ENCODE results near the gene OOEP. TPM values are rescaled to one million over a fixed set of nuclear protein-coding genes. Genes with fewer than 3 reads are reported as not detected.
"Not testable (repeated sequence)": the region's sequence is repeated elsewhere in the genome, so short reads cannot be mapped to it uniquely, and the experiment has no call there.

Gene OOEP
- total RNA-seq, 3 donors from 2014 or later = 0.41 TPM; not detected in 2

GRCh38 chr6:73395875-73396274 is 26.2 kb upstream of the OOEP start:
- Histone ChIP-seq H3K4me3 (no peak overlapping the region), H3K36me3 (ENCODE audit: low read depth) (no peaks in the 10 kb centered on the region), H3K4me1 (ENCODE audit: low read depth) (no peaks in the 10 kb centered on the region), H3K9me3 (no peaks in the 10 kb centered on the region)
- intact Hi-C loops (cut with DNase I, micrococcal nuclease) = no loop called here
- DNase-seq (no peak), ATAC-seq (no peak)
- TF ChIP-seq, protein P1, sequence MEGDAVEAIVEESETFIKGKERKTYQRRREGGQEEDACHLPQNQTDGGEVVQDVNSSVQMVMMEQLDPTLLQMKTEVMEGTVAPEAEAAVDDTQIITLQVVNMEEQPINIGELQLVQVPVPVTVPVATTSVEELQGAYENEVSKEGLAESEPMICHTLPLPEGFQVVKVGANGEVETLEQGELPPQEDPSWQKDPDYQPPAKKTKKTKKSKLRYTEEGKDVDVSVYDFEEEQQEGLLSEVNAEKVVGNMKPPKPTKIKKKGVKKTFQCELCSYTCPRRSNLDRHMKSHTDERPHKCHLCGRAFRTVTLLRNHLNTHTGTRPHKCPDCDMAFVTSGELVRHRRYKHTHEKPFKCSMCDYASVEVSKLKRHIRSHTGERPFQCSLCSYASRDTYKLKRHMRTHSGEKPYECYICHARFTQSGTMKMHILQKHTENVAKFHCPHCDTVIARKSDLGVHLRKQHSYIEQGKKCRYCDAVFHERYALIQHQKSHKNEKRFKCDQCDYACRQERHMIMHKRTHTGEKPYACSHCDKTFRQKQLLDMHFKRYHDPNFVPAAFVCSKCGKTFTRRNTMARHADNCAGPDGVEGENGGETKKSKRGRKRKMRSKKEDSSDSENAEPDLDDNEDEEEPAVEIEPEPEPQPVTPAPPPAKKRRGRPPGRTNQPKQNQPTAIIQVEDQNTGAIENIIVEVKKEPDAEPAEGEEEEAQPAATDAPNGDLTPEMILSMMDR (IDR thresholded peaks at IDR 0.05) = no peak

DNA sequence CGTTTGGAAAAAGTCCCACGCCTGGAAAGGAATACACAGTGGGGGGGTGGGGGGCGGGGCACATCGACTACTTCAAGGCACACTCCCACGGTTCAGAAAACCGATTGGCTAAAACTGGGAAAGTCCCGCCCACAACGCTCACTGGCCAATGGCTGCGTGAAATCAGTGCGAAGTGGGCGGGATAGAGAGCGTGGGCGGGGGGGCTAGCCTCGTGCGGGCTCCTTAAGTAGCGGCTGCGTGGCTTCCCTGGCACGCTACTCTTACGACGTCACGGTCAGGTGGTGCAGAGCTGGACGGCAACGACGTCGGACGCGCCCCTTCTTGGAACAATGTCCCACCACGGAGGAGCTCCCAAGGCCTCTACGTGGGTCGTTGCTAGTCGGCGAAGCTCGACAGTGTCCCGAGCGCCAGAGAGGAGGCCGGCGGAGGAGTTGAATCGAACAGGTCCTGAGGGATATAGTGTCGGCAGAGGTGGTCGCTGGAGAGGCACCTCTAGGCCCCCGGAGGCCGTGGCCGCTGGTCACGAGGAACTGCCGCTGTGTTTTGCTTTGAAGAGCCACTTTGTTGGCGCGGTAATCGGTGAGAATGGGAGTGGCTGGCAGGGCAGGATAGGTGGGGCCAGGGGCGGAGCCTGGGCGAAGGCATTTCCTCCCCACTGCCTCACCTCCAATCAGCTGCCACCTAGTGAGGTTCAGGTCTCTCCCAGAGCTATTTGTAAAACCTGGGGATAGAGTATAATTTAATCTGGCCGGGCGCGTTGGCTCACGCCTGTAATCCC is 25.1 kb upstream of the OOEP start, which contains the start of gene DDX43:
DDX43 (plus strand) TSS at position 252 of the 778 bp plus-strand sequence; CDS start at position 330, 78 bp downstream.
- TF ChIP-seq, protein P1 (IDR thresholded peaks at IDR 0.05) = no peak
- Histone ChIP-seq H3K4me1 (ENCODE audit: low read depth) (no peaks in the 10 kb centered on the region), H3K4me3 (no peak within 1 kb of the TSS), H3K9me3 (no peaks in the 10 kb centered on the region), H3K36me3 (ENCODE audit: low read depth) (no peaks in the 10 kb centered on the region)
- ATAC-seq (peak; percentile 70), DNase-seq (peak; percentile 34 to 76 (median 64))
- intact Hi-C loops (cut with DNase I, micrococcal nuclease) = no loop called here

DNA sequence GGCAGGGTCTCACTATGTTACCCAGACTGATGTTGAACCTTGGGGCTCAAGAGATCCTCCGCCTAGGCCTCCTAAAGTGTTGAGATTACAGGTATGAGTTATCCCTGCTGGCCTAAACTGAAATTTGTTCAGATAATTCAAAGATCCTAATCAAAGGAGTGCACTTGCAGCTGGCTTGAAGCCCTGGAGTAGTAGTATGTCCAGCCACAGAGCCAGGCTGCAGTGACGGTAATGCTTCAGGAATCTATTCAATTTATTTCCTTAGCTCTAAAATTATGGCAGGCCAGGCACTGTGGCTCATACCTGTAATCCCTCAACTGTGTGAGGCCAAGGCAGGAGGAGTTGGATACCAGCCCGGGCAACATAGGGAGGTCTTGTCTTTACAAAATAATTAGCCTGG is 23.6 kb upstream of the OOEP start:
- no peak overlapping the region for H3K4me3 ChIP-seq
- H3K9me3 ChIP-seq = no peaks in the 10 kb centered on the region
- DNase-seq = no peak
- intact Hi-C loops (cut with DNase I, micrococcal nuclease) = no loop called here
- TF ChIP-seq, protein P1 (IDR thresholded peaks at IDR 0.05) = no peak
- no peaks in the 10 kb centered on the region for H3K36me3 ChIP-seq (ENCODE audit: low read depth)
- peaks cover 2% of the 10 kb centered on the region for H3K4me1 ChIP-seq (ENCODE audit: low read depth)
- ATAC-seq = no peak

DNA sequence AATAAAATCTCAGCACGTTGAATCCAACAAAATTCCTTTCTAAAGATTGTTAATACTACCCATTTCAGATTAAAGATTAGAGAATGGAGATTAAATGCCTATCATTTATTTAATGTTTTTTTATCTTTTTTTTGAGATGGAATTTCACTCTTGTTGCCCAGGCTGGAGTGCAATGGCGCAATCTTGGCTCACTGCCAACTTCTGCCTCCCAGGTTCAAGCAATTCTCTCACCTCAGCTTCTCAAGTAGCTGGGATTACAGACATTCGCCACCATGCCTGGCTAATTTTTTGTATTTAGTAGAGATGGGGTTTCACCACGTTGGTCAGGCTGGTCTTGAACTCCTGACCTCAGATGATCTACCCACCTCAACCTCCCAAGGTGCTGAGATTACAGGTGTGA is 22.5 kb upstream of the OOEP start:
- DNase-seq; intact Hi-C loops (cut with DNase I, micrococcal nuclease); H3K4me1 ChIP-seq (ENCODE audit: low read depth); ATAC-seq; H3K9me3 ChIP-seq; H3K4me3 ChIP-seq; H3K36me3 ChIP-seq (ENCODE audit: low read depth): not testable (repeated sequence)

DNA sequence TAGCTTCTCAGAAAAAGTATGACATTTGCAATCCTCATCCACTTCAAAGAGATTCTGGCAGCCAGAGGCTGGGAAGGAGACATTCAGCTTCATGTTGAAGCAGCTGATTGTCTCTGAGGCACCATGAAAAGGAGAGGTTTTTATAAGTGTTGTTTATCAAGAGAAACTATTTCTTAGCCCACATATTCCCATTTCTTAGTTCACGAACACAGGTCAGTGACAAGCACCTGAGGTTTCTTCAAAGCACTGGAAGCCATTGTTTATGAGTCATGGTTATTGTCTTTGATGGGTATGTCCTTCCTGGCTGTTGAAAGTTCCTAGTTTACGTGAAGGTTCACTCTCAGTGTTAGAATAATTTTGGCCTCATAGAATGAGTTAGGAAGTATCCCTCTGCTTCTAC is 22.0 kb upstream of the OOEP start:
- DNase-seq (no peak), ATAC-seq (no peak)
- Histone ChIP-seq H3K4me3 (no peak overlapping the region), H3K9me3 (no peaks in the 10 kb centered on the region), H3K36me3 (ENCODE audit: low read depth) (no peaks in the 10 kb centered on the region), H3K4me1 (ENCODE audit: low read depth) (peaks cover 2% of the 10 kb centered on the region)
- intact Hi-C loops (cut with DNase I, micrococcal nuclease) = no loop called here
- TF ChIP-seq, protein P1 (IDR thresholded peaks at IDR 0.05) = no peak

- no peak overlapping the region for H3K4me3 ChIP-seq
- peaks cover 2% of the 10 kb centered on the region for H3K4me1 ChIP-seq (ENCODE audit: low read depth)
- TF ChIP-seq, protein P1 (IDR thresholded peaks at IDR 0.05) = no peak
- H3K9me3 ChIP-seq = no peaks in the 10 kb centered on the region
- intact Hi-C loops (cut with DNase I, micrococcal nuclease) = no loop called here
- no peak for ATAC-seq
- no peaks in the 10 kb centered on the region for H3K36me3 ChIP-seq (ENCODE audit: low read depth)
- DNase-seq = no peak
These were observed 20.2 kb upstream of the OOEP start for GRCh38 chr6:73389854-73390253.
